GM06990 (cell line): ENCODE results near the gene RPS28.
"Not testable (repeated sequence)": the region's sequence is repeated elsewhere in the genome, so short reads cannot be mapped to it uniquely, and the experiment has no call there.

ENCODE experiments used
- DNase-seq: peaks from one replicate; pipeline ENCODE4 v3.0.0-alpha.2; 2011; ENCODE audit not compliant: insufficient read length; ENCODE audit errors: extremely low read depth
- H3K27me3 ChIP-seq: replicated peaks from 2 replicates; pipeline ENCODE4 v1.6.0; 2011; ENCODE audit warnings: low read length; ENCODE audit not compliant: control insufficient read depth, insufficient read depth
- H3K36me3 ChIP-seq: 2 replicates; pipeline ENCODE4 v1.5.1; 2011; ENCODE audit warnings: low read length; ENCODE audit not compliant: control insufficient read depth, insufficient read depth
- H3K4me3 ChIP-seq: replicated peaks from 2 replicates; pipeline ENCODE4 v1.5.1; 2011; ENCODE audit warnings: low read depth, mild to moderate bottlenecking, control low read depth, low read length
- TF ChIP-seq, protein P1 (sequence below): IDR thresholded peaks from 2 replicates; pipeline ENCODE4 v1.5.1; 2011; ENCODE audit warnings: low read length, control low read depth, mild to moderate bottlenecking, inconsistent platforms; ENCODE audit not compliant: insufficient read depth, poor library complexity, severe bottlenecking

Gene RPS28

DNA sequence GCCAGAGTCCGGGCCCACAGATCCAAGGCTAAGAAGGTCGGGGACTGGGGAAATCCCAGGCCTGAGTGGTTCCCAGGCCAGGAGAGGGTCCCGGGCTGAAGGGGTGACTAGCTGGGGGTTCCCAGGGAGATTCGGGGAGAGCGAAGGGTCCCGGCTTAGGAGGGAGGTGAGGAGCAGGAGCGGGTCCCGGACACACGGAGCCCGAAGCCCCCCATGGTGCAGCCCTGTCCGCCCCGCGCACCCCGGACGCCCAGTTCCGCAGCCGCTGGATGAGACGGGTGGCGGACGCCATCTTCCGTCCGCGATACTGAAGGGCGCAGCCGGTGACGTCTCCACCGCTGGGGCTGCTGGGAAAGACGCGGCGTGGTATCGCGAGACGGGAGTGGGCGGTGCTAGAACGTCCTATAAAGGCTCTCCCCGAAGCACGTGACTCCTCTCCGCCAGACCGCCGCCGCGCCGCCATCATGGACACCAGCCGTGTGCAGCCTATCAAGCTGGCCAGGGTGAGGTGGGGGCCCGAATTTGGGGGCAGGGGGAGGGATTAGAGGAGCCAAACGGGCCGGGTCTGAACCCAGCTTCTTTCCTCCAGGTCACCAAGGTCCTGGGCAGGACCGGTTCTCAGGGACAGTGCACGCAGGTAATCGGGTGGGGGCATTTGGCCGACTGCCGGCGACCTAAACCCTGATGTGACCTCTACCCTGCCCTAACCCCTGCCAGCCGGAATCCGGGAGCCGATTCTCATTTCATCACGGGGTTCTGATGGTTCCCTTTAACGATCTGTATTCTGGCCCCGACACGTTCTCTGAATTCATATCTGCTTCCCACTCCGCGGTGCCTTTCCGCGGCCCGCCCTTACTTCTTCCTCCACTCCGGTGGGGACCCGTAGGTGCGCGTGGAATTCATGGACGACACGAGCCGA is at the start of gene RPS28, which contains the start of gene NDUFA7:
Gene RPS28 (plus strand): TSS at position 430 of the 919 bp plus-strand sequence. CDS start 35 bp downstream, at position 465.
Gene NDUFA7 (minus strand): TSS at position 309 of the 919 bp plus-strand sequence. CDS start 17 bp downstream, at position 292.
- peaks cover 12% of the 10 kb centered on the region for H3K36me3 ChIP-seq
- peak within 1 kb of the TSS; percentile 94 for H3K4me3 ChIP-seq
- TF ChIP-seq, protein P1, sequence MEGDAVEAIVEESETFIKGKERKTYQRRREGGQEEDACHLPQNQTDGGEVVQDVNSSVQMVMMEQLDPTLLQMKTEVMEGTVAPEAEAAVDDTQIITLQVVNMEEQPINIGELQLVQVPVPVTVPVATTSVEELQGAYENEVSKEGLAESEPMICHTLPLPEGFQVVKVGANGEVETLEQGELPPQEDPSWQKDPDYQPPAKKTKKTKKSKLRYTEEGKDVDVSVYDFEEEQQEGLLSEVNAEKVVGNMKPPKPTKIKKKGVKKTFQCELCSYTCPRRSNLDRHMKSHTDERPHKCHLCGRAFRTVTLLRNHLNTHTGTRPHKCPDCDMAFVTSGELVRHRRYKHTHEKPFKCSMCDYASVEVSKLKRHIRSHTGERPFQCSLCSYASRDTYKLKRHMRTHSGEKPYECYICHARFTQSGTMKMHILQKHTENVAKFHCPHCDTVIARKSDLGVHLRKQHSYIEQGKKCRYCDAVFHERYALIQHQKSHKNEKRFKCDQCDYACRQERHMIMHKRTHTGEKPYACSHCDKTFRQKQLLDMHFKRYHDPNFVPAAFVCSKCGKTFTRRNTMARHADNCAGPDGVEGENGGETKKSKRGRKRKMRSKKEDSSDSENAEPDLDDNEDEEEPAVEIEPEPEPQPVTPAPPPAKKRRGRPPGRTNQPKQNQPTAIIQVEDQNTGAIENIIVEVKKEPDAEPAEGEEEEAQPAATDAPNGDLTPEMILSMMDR, result peak; percentile 33

DNA sequence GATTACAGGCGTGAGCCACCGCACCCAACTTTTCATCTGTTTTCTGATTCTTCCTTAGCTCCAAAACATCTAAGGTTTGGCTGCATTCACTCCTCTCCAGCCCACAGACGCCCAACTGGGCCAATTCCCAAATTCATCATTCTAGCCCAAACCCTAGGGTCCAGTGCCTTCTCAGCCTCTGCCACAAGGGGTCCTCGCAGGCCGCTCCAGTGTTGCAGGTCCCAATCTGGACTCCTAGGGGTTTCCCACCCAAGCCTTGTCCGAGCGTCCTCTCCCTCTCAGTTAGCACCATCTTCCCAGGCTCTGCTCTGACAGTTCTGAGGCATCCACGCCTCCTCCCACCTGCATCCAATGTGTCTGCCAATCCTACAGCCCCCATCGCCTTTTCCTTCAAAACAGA is 44.8 kb upstream of the RPS28 start:
- H3K27me3 ChIP-seq, H3K36me3 ChIP-seq, H3K4me3 ChIP-seq, DNase-seq: not testable (repeated sequence)

More for the DNA sequence above, at the start of gene RPS28, which contains the start of gene NDUFA7:
- no peaks in the 10 kb centered on the region for H3K27me3 ChIP-seq
- peak; percentile 96 for DNase-seq

DNA sequence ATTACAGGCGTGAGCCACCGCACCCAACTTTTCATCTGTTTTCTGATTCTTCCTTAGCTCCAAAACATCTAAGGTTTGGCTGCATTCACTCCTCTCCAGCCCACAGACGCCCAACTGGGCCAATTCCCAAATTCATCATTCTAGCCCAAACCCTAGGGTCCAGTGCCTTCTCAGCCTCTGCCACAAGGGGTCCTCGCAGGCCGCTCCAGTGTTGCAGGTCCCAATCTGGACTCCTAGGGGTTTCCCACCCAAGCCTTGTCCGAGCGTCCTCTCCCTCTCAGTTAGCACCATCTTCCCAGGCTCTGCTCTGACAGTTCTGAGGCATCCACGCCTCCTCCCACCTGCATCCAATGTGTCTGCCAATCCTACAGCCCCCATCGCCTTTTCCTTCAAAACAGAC is 30.0 kb upstream of the RPS28 start:
- H3K27me3 ChIP-seq, H3K4me3 ChIP-seq, DNase-seq, H3K36me3 ChIP-seq: not testable (repeated sequence)

DNA sequence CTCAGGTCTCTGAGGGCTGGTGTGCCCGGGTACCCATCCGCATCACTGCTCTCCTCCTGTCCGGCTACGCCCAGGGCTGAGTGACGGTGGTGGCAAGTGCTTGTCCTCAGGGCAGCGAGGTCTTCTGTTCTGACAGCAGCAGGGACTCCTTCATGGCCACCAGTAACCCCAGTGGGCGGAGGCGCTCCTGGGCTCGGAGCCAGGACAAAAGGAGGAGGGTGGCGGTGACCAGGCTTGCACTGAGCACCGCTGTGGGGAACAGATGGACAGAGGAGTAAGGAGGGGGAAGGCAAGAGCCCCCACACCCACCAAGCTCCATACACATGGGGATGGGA is 19.0 kb upstream of the RPS28 start:
- DNase-seq, result no peak
- Histone ChIP-seq H3K4me3 (no peak overlapping the region), H3K36me3 (peaks cover 7% of the 10 kb centered on the region), H3K27me3 (no peaks in the 10 kb centered on the region)
- TF ChIP-seq, protein P1, result no peak

DNA sequence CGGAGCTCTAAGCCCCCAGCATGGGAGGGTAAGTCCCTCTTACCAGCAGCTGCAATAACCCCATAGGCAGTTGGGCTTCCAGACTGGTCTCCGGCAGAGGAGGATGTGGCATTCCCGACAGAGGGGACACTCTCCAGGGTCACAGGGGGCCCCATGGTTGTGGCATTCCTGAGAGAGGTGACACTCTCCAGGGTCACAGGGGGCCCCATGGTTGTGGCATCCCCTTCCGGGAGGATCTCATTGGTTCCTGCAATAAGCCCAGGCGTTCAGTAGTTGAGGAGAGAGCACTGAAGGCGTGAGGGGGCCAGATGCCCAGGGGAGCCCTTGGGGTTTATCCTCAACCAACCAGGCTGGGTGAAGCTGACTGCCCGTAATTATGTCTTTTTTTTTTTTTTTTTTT is 18.6 kb upstream of the RPS28 start:
- no peak for DNase-seq
- Histone ChIP-seq H3K36me3 (peaks cover 7% of the 10 kb centered on the region), H3K27me3 (no peaks in the 10 kb centered on the region), H3K4me3 (no peak overlapping the region)
- TF ChIP-seq, protein P1, result no peak

DNA sequence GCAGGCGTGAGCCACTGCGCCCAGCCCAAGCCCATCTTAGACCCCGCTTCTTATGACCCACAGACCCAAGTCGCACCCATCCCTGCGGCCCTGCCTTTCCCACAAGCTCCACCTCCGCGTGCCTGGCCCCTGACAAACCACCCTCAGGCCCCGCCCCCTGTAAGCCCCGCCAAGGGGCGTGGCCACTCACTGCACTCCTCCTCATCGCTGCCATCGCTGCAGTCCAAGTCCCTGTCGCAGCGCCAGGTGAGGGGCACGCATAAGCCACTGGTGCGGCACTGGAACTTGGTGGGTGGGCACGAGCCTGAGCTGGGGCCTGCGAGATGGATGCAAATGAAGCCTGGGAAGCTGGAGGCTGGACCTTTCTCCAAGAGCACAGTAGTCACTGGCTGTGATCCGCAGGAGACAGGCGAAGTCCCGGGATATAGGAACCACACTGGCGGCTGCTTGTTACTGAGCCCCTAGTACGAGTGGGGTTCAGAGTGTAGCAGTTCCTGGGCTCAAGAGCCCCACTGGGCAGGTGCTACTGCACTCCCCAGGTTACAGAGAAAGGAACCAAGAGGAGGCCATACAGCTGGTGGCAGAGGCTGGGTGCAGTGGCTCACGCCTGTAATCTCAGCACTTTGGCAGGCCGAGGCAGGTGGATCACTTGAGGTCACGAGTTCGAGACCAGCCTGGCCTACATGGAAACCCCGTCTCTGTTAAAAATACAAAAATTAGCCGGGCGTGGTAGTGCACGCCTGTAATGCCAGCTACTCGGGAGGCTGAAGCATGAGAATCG is 16.3 kb upstream of the RPS28 start:
- H3K27me3 ChIP-seq, result no peaks in the 10 kb centered on the region
- TF ChIP-seq, protein P1, result no peak
- no peak for DNase-seq
- no peak overlapping the region for H3K4me3 ChIP-seq
- H3K36me3 ChIP-seq, result peaks cover 12% of the 10 kb centered on the region
